ENCODE measurements around the gene DYNC1LI2. TPM values are rescaled to one million over a fixed set of nuclear protein-coding genes. Genes with fewer than 3 reads are reported as not detected.

The DYNC1LI2 gene
- total RNA-seq, 1 experiment from 2014 or later, result 94.2 TPM

DNA sequence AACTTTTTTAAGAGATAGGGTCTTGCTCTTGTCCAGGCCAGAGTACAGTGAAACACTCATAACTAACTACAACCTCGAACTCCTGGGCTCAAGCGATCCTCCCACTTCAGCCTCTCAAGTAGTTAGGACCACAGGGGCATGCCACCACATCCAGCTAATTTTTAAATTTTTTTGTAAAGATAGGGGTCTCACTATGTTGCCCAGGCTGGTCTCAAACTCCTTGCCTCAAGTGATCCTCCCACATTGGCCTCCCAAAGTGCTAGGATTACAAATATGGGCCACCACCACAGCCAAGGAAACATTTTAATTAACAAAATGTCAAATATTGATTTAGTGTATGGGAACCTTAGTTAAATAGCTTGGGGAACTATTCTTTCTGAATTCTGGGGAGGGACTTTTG lies 2.8 kb upstream of the DYNC1LI2 start:
- H2AFZ ChIP-seq (ENCODE audit: low read length), result no peak overlapping the region
- H3K4me1 Mint-ChIP-seq, result peaks cover 19 to 23% of the 10 kb centered on the region in 2 experiments
- no peak overlapping the region for H3K4me2 ChIP-seq (ENCODE audit: insufficient read depth, insufficient read length, low read length)
- H3K27ac Mint-ChIP-seq, result no peak overlapping the region; a peak in 1 of 7 replicates
- H3K9me3 ChIP-seq (ENCODE audit: control insufficient read depth, low read depth, low read length), result no peaks in the 10 kb centered on the region
- H3K79me2 ChIP-seq (ENCODE audit: insufficient read depth, low read length), result peaks cover 14% of the 10 kb centered on the region
- no peak overlapping the region for H3K27ac ChIP-seq (ENCODE audit: insufficient read length, low read depth, low read length)
- H3K14ac ChIP-seq (ENCODE audit: insufficient read depth, low read length), result no peak overlapping the region
- H3K18ac ChIP-seq (ENCODE audit: insufficient read length, low read depth, low read length), result no peak overlapping the region
- H3K23ac ChIP-seq (ENCODE audit: insufficient read length, low read depth, low read length), result no peak overlapping the region
- peaks cover 14% of the 10 kb centered on the region for H3K27me3 Mint-ChIP-seq (ENCODE audit: low read depth)
- H3K9ac ChIP-seq (ENCODE audit: extremely low read depth, insufficient read length, low read length), result no peak overlapping the region
- TF ChIP-seq CTCF (conservative IDR thresholded peaks at IDR 0.05), result no peak
- no peak overlapping the region for H2BK15ac ChIP-seq (ENCODE audit: low read depth, low read length)
- no peaks in the 10 kb centered on the region; the same call in 1 of the 2 replicates for H3K4me1 ChIP-seq (ENCODE audit: insufficient read depth, low read length)
- no peak overlapping the region for H3K4ac ChIP-seq (ENCODE audit: low read depth, low read length)
- no peak for DNase-seq
- H3T11ph ChIP-seq (ENCODE audit: low read length), result no peak overlapping the region
- no peak overlapping the region for H4K8ac ChIP-seq (replicated peaks; ENCODE audit: insufficient read length, low read depth, low read length)
- H3K9me3 Mint-ChIP-seq, result no peaks in the 10 kb centered on the region
- no peak overlapping the region for H4K5ac ChIP-seq (ENCODE audit: insufficient read length, low read depth, low read length)
- no peak overlapping the region for H2BK12ac ChIP-seq (ENCODE audit: insufficient read length, low read depth, low read length)
- peaks cover 5% of the 10 kb centered on the region for H4K20me1 ChIP-seq (ENCODE audit: control insufficient read depth, insufficient read depth, insufficient read length)
- no peak overlapping the region for H2AK5ac ChIP-seq (ENCODE audit: insufficient read length, low read length)
- H2BK20ac ChIP-seq (ENCODE audit: low read depth, low read length, poor library complexity, severe bottlenecking), result no peak overlapping the region
- H3K36me3 Mint-ChIP-seq (ENCODE audit: insufficient read depth in 1 of 3, low read depth in 3 of 3), result peaks cover 8 to 18% (median 17%) of the 10 kb centered on the region in 3 experiments
- no peaks in the 10 kb centered on the region for H3K27me3 ChIP-seq (ENCODE audit: insufficient read depth, low read length)
- no peak overlapping the region for H2BK5ac ChIP-seq (ENCODE audit: insufficient read length, low read length)
- no peak overlapping the region for H3K4me3 Mint-ChIP-seq
- H3K79me1 ChIP-seq (ENCODE audit: insufficient read depth, low read depth, low read length, poor library complexity, severe bottlenecking), result peaks cover 12% of the 10 kb centered on the region
- peaks cover 8% of the 10 kb centered on the region for H3K23me2 ChIP-seq (ENCODE audit: insufficient read length, low read depth, low read length, poor library complexity, severe bottlenecking)
- no peak overlapping the region for H3K56ac ChIP-seq (ENCODE audit: insufficient read length, low read depth, low read length)
- H2BK120ac ChIP-seq (ENCODE audit: low read depth, low read length, poor library complexity, severe bottlenecking), result no peak overlapping the region
- WGBS (ENCODE audit: extremely low coverage, insufficient read length, low lambda C conversion rate), result no CpG with 5 or more reads among the region's 2 CpGs
- no peak overlapping the region for H4K91ac ChIP-seq (ENCODE audit: insufficient read length, low read depth, low read length)
